ENCODE data around the gene PRMT5. TPM values are rescaled to one million over a fixed set of nuclear protein-coding genes. Genes with fewer than 3 reads are reported as not detected.

The PRMT5 gene
- total and polyA plus RNA-seq, 8 donors: 15.6 to 31.8 (median 28.1) TPM

GRCh38 chr14:22882529-22883172, 46.5 kb downstream of the PRMT5 start:
- 19 to 24% methylated on average over 6 of the region's 6 CpGs for WGBS, 2 donors
- H3K36me3 ChIP-seq: peaks cover 1 to 9% (median 2%) of the 10 kb centered on the region in 3 donors
- intact Hi-C loops (cut with DNase I): no loop called here
- no peaks in the 10 kb centered on the region for H3K9me3 ChIP-seq
- ATAC-seq: peak; percentile 38 to 56 (median 42)
- DNase-seq: peak in 4 of 6 donors; percentile 51 to 68 (median 66)
- H3K4me3 ChIP-seq: no peak overlapping the region
- TF ChIP-seq CTCF (IDR thresholded peaks at IDR 0.05): no peak
- H3K4me1 ChIP-seq: peaks cover 0 to 5% (median 3%) of the 10 kb centered on the region in 3 donors
- FAIRE-seq: no peak
- no peak overlapping the region for H3K27ac ChIP-seq
- no peaks in the 10 kb centered on the region for H3K27me3 ChIP-seq

- Histone ChIP-seq H3K4me1 (peaks cover 0 to 3% (median 0%) of the 10 kb centered on the region in 3 donors), H3K4me3 (no peak overlapping the region), H3K27me3 (no peaks in the 10 kb centered on the region), H3K9me3 (no peaks in the 10 kb centered on the region), H3K27ac (no peak overlapping the region), H3K36me3 (peaks cover 3 to 15% (median 7%) of the 10 kb centered on the region in 3 donors)
- no peak for ATAC-seq
- intact Hi-C loops (cut with DNase I): no loop called here
- TF ChIP-seq CTCF (IDR thresholded peaks at IDR 0.05): no peak
- FAIRE-seq: no peak
- WGBS, 2 donors: 35 to 41% methylated on average over 7 of the region's 7 CpGs
- no peak for DNase-seq
Observed at GRCh38 chr14:22882064-22882463, 47.1 kb downstream of the PRMT5 start.

GRCh38 chr14:22878271-22879246, 50.6 kb downstream of the PRMT5 start:
- 83 to 86% methylated on average over 8 of the region's 8 CpGs for WGBS, 2 donors
- ATAC-seq: no peak
- no peak overlapping the region for H3K4me3 ChIP-seq
- DNase-seq: no peak
- no peaks in the 10 kb centered on the region for H3K27me3 ChIP-seq
- no peaks in the 10 kb centered on the region for H3K9me3 ChIP-seq
- peaks cover 0 to 8% (median 0%) of the 10 kb centered on the region in 3 donors for H3K4me1 ChIP-seq
- TF ChIP-seq CTCF (IDR thresholded peaks at IDR 0.05): no peak
- H3K27ac ChIP-seq: no peak overlapping the region
- no peak for FAIRE-seq
- H3K36me3 ChIP-seq: peaks cover 8 to 50% (median 31%) of the 10 kb centered on the region in 3 donors
- intact Hi-C loops (cut with DNase I): loop anchor here in 1 of 3 donors (10.0 kb wide), 1 partner anchor 96 kb away; no protein-coding TSS in a partner anchor

GRCh38 chr14:22877000-22877501, 52.1 kb downstream of the PRMT5 start:
- H3K36me3 ChIP-seq: peaks cover 8 to 52% (median 31%) of the 10 kb centered on the region in 3 donors

More at GRCh38 chr14:22877000-22877501, 52.1 kb downstream of the PRMT5 start:
- FAIRE-seq (no peak), ATAC-seq (no peak), DNase-seq (peak in 2 of 6 donors; percentile 48 to 77)
- H3K4me3 ChIP-seq: no peak overlapping the region
- H3K27ac ChIP-seq: no peak overlapping the region
- TF ChIP-seq CTCF (IDR thresholded peaks at IDR 0.05): no peak
- peaks cover 0 to 12% (median 5%) of the 10 kb centered on the region in 3 donors for H3K4me1 ChIP-seq
- 93 to 95% methylated on average over 22 of the region's 22 CpGs for WGBS, 2 donors
- H3K27me3 ChIP-seq: no peaks in the 10 kb centered on the region
- no peaks in the 10 kb centered on the region for H3K9me3 ChIP-seq
- intact Hi-C loops (cut with DNase I): loop anchor here in 1 of 3 donors (10.0 kb wide), 1 partner anchor 98 kb away; no protein-coding TSS in a partner anchor
